GM21786 (cell line): ENCODE measurements around the gene MAGEB4.

ENCODE experiments used
- ATAC-seq: cut with Tn5 transposase; IDR thresholded peaks from one replicate; pipeline ENCODE4 v1.9.1; 2021; ENCODE audit not compliant: unreplicated experiment

MAGEB4 gene

DNA sequence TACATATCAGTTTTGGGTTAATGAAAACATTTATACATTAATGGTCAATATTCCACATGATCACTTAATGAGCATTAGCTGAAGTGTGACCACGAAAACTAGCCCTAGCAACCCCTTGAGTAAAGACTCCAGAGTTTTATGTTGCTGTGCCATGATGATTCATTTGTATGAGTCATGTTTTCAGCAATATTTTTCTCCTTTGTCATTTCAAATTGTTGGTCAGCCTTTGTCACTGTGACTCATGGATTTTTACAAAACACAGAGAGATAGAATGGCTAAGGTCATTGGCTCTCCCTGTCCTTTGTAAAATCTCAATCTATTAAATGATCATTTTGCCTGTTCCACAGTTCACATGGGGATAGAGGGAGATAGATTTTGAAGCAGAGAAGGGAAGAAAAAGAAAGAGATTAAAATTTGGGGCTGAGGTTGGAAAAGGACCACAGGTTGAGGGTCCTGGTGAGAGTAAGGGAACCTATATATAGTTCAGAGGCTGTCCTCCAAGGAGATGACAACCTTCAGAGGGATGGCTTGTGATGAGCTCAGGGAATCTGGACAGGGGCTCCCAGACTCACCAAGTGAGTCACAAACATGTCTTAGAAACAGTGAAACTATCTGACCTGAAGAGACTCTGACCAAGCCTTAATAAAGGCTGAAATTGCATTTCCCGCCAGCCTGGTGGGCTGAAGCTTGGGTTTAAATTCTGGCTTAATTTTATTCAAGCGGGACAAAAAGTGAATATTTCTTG, 41.8 kb downstream of the MAGEB4 start:
- no peak for ATAC-seq
